ENCODE results near the gene BICDL1.

Gene BICDL1

DNA sequence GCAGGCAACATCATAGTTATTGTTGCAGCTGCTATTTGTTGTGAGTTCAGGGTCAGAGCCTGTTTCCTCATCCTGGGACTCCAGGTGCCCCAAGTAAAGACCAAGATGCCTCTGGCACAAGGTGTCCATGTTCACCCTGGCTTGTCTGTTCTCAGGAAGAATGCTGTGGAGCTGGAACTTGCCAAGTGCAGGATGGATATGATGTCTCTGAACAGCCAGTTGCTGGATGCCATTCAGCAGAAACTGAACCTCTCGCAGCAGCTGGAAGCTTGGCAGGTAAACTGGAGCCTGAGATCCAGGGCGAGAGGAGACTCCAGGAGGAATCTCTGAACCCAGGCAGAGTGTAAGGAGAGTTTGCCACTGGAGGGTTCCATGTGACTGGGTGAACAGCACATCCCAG, 100.8 kb downstream of the BICDL1 start (continued):
- TF ChIP-seq, protein P1, sequence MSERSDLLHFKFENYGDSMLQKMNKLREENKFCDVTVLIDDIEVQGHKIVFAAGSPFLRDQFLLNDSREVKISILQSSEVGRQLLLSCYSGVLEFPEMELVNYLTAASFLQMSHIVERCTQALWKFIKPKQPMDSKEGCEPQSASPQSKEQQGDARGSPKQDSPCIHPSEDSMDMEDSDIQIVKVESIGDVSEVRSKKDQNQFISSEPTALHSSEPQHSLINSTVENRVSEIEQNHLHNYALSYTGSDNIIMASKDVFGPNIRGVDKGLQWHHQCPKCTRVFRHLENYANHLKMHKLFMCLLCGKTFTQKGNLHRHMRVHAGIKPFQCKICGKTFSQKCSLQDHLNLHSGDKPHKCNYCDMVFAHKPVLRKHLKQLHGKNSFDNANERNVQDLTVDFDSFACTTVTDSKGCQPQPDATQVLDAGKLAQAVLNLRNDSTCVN (tag by site-specific recombination; optimal IDR thresholded peaks at IDR 0.05) = no peak
- TF ChIP-seq ZNF202 (tag by site-specific recombination; IDR thresholded peaks at IDR 0.05; ENCODE audit: borderline replicate concordance) = no peak
- TF ChIP-seq OVOL3 (tag by site-specific recombination; IDR thresholded peaks at IDR 0.05) = no peak
- no peak for TF ChIP-seq MZF1 (tag by site-specific recombination; IDR thresholded peaks at IDR 0.05; ENCODE audit: borderline replicate concordance)
- TF ChIP-seq RBAK (tag by site-specific recombination; IDR thresholded peaks at IDR 0.05) = no peak
- no peak for TF ChIP-seq ZNF473 (tag by site-specific recombination; IDR thresholded peaks at IDR 0.05)
- no peak for TF ChIP-seq ZNF621 (tag by site-specific recombination; IDR thresholded peaks at IDR 0.05)
- TF ChIP-seq, protein P2, sequence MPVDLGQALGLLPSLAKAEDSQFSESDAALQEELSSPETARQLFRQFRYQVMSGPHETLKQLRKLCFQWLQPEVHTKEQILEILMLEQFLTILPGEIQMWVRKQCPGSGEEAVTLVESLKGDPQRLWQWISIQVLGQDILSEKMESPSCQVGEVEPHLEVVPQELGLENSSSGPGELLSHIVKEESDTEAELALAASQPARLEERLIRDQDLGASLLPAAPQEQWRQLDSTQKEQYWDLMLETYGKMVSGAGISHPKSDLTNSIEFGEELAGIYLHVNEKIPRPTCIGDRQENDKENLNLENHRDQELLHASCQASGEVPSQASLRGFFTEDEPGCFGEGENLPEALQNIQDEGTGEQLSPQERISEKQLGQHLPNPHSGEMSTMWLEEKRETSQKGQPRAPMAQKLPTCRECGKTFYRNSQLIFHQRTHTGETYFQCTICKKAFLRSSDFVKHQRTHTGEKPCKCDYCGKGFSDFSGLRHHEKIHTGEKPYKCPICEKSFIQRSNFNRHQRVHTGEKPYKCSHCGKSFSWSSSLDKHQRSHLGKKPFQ (tag by site-specific recombination; IDR thresholded peaks at IDR 0.05) = no peak
- TF ChIP-seq ZNF366 (tag by site-specific recombination; conservative IDR thresholded peaks at IDR 0.05) = no peak
- no peak for TF ChIP-seq ZNF629 (tag by site-specific recombination; IDR thresholded peaks at IDR 0.05)

DNA sequence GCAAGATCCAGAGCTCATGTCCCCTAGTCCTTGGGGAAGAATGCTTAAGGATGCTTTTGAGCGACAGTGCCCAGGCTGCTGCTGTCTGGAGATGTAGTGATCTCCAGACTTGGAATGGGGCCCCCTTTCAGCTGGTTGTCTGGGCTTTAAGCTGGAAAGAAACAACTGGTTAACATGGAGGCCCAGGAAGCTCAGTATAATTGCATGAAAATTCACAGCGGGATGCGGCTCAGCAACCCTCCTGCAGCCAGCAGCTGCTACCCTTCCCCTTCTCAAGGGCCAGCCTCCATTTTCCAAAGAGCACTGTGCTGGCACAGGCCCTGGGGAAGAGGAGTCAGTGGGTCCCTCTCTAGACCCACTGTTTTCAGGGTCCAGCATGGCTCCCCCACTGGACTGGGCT, 101.2 kb downstream of the BICDL1 start:
- TF ChIP-seq ZNF830 (tag by site-specific recombination; IDR thresholded peaks at IDR 0.05; ENCODE audit: low read depth) (no peak), ZSCAN16 (tag by site-specific recombination; IDR thresholded peaks at IDR 0.05) (no peak), ZNF473 (tag by site-specific recombination; IDR thresholded peaks at IDR 0.05) (no peak), ZNF677 (tag by site-specific recombination; IDR thresholded peaks at IDR 0.05) (no peak), ZNF37A (tag by site-specific recombination; IDR thresholded peaks at IDR 0.05) (no peak)
- TF ChIP-seq, protein P1 (tag by site-specific recombination; optimal IDR thresholded peaks at IDR 0.05) = no peak
- POLR2A ChIA-PET = interaction anchor here (0.6 kb wide), 1 partner anchor 30 kb away, joined by 6 read pairs; no protein-coding TSS in a partner anchor
- CTCF ChIA-PET = no interaction called here
- H3K9me3 ChIP-seq (ENCODE audit: control insufficient read depth, insufficient read depth, low read depth, low read length) = no peaks in the 10 kb centered on the region
- H3K36me3 ChIP-seq (ENCODE audit: control insufficient read depth in 2 of 2, insufficient read depth in 1 of 2, low read length in 2 of 2) = peaks cover 0 to 18% of the 10 kb centered on the region in 2 experiments; a peak in 1 of 3 replicates
- H3K4me1 ChIP-seq (ENCODE audit: control insufficient read depth, insufficient read depth, low read length) = peaks cover 8% of the 10 kb centered on the region; the same call in 1 of the 2 replicates
- H3K27ac ChIP-seq (ENCODE audit: extremely low read depth, low read depth, low read length) = no peak overlapping the region
- H3K4me3 ChIP-seq (ENCODE audit: low read depth, low read length) = no peak overlapping the region

DNA sequence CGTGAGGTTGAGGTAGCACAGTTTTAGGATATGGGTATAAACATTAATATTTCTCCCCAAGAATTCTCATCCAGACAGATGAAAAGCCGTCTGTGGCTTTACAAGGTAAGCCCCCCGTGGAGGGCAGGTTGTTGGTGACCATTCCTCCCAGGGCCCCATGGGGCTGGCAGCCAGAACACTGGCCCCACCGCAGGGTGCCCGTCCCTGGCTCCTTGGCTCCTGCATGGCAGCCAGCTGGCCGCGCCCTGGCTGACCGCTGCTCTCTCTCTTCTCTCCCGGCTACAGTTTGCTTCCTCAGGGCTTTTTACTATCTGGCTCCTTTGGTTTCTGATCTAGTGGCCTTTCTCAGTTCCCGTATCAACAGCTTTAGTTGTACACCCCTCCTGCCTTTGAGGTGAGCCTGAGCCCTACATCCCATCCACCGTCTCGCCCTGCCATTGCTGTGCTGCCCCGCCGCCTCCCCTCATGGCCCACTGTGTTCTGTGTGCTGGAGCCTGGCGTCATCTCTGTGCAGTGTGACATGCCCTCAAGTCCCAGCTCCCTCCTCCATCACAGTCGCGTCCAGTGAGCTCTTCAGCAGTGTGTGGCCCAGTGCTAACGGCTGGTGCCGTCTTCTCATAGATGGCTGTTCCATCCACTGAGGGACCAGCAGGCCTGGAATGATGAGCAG, 101.7 kb downstream of the BICDL1 start:
- TF ChIP-seq ZNF341 (tag by site-specific recombination; IDR thresholded peaks at IDR 0.05; ENCODE audit: low read depth) (peak; percentile 62), ZNF518A (tag by site-specific recombination; conservative IDR thresholded peaks at IDR 0.05; ENCODE audit: low read depth) (no peak), ZIC2 (tag by site-specific recombination; IDR thresholded peaks at IDR 0.05) (peak; percentile 45; the same call in 1 of the 2 replicates)
- ChIA-PET CTCF (interaction anchor here (0.6 to 1.2 kb wide), 2 partner anchors 8 to 34 kb away, joined by 3 read pairs; no protein-coding TSS in a partner anchor), POLR2A (interaction anchor here (0.6 kb wide), 1 partner anchor 582 kb away, joined by 3 read pairs; no protein-coding TSS in a partner anchor)
- Histone ChIP-seq H3K36me3 (ENCODE audit: control insufficient read depth in 2 of 2, insufficient read depth in 1 of 2, low read length in 2 of 2) (peaks cover 0 to 18% of the 10 kb centered on the region in 2 experiments; a peak in 1 of 3 replicates), H3K4me3 (ENCODE audit: low read depth, low read length) (no peak overlapping the region), H3K27ac (ENCODE audit: extremely low read depth, low read depth, low read length) (no peak overlapping the region), H3K4me1 (ENCODE audit: control insufficient read depth, insufficient read depth, low read length) (peaks cover 8% of the 10 kb centered on the region; the same call in 1 of the 2 replicates), H3K9me3 (ENCODE audit: control insufficient read depth, insufficient read depth, low read depth, low read length) (no peaks in the 10 kb centered on the region)
